Forelimb muscle (tissue), 1 donor: ENCODE data around the gene ZDHHC14. TPM values are rescaled to one million over a fixed set of nuclear protein-coding genes. Genes with fewer than 3 reads are reported as not detected.

Experiments used
- DNase-seq: peaks from one replicate; pipeline ENCODE4 v3.0.0-alpha.2; 2013; ENCODE audit warnings: low read depth
- polyA plus RNA-seq: library from polyadenylated mRNA; unstranded; fragments of 120-200 nt; gene quantifications from one replicate; pipeline ENCODE4 v1.2.1, GENCODE V29; 2013; ENCODE audit not compliant: insufficient read length

ZDHHC14 gene
- polyA plus RNA-seq, 1 donor: 4.1 TPM

GRCh38 chr6:157665180-157665579, 284.2 kb downstream of the ZDHHC14 start:
- DNase-seq: no peak

GRCh38 chr6:157666729-157667128, 285.7 kb downstream of the ZDHHC14 start:
- no peak for DNase-seq

- no peak for DNase-seq
These were observed 286.4 kb downstream of the ZDHHC14 start for GRCh38 chr6:157667211-157668008.

GRCh38 chr6:157668009-157668401, 287.0 kb downstream of the ZDHHC14 start:
- DNase-seq: no peak

GRCh38 chr6:157668713-157669112, 287.7 kb downstream of the ZDHHC14 start:
- DNase-seq: no peak

GRCh38 chr6:157669323-157669722, 288.3 kb downstream of the ZDHHC14 start:
- DNase-seq: no peak

GRCh38 chr6:157669747-157670216, 288.8 kb downstream of the ZDHHC14 start:
- no peak for DNase-seq

- no peak for DNase-seq
These were observed 289.6 kb downstream of the ZDHHC14 start for GRCh38 chr6:157670466-157671186.

- DNase-seq: no peak
These were observed 291.9 kb downstream of the ZDHHC14 start for GRCh38 chr6:157672726-157673412.

GRCh38 chr6:157673596-157673995, 292.6 kb downstream of the ZDHHC14 start:
- DNase-seq: no peak

- no peak for DNase-seq
These were observed 293.1 kb downstream of the ZDHHC14 start for GRCh38 chr6:157674061-157674460.

GRCh38 chr6:157675831-157676230, 294.8 kb downstream of the ZDHHC14 start:
- no peak for DNase-seq

GRCh38 chr6:157676241-157676640, 295.3 kb downstream of the ZDHHC14 start:
- no peak for DNase-seq

- no peak for DNase-seq
These were observed 296.2 kb downstream of the ZDHHC14 start for GRCh38 chr6:157677235-157677634.

GRCh38 chr6:157679605-157680580, 298.9 kb downstream of the ZDHHC14 start:
- DNase-seq: no peak

- no peak for DNase-seq
These were observed 300.2 kb downstream of the ZDHHC14 start for GRCh38 chr6:157681041-157681650.

GRCh38 chr6:157682856-157683481, 302.0 kb downstream of the ZDHHC14 start:
- DNase-seq: no peak

- no peak for DNase-seq
These were observed 302.7 kb downstream of the ZDHHC14 start for GRCh38 chr6:157683707-157684106.

GRCh38 chr6:157684620-157685299, 303.8 kb downstream of the ZDHHC14 start:
- DNase-seq: no peak
